ENCODE data around the gene FXYD6.

Gene FXYD6

DNA sequence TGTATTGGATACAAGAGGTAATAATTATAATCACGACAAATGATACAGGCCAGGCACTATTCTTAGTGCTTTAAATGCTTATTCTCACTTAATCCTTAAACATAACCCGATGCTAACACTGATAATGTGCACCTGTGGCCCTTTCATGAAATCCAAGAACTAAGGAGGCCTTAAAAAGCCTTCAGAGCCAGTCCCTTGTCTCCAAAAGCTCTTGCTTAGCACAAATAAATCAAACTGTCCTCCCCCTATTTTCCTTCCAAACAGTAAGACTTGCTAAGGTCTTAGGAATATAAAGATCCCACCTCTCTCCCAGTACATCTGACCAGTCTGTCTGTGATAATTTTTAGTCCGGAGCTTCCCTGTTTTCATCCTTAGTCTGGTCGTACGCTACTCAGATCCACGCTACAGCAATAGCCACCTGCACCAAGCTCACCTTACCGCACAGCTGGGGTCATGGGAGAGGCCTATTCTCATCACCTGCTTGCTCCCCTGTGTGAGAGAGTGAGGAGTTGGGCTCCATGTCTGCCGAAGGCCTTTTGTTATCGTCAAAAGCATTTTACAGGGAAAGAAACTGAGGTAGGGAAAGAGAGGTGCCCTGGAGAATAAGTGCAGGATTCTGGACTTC is 16.9 kb downstream of the FXYD6 start:
- TF ChIP-seq, protein P1, sequence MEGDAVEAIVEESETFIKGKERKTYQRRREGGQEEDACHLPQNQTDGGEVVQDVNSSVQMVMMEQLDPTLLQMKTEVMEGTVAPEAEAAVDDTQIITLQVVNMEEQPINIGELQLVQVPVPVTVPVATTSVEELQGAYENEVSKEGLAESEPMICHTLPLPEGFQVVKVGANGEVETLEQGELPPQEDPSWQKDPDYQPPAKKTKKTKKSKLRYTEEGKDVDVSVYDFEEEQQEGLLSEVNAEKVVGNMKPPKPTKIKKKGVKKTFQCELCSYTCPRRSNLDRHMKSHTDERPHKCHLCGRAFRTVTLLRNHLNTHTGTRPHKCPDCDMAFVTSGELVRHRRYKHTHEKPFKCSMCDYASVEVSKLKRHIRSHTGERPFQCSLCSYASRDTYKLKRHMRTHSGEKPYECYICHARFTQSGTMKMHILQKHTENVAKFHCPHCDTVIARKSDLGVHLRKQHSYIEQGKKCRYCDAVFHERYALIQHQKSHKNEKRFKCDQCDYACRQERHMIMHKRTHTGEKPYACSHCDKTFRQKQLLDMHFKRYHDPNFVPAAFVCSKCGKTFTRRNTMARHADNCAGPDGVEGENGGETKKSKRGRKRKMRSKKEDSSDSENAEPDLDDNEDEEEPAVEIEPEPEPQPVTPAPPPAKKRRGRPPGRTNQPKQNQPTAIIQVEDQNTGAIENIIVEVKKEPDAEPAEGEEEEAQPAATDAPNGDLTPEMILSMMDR (conservative IDR thresholded peaks at IDR 0.05): no peak
- no peak overlapping the region for H3K27ac ChIP-seq

DNA sequence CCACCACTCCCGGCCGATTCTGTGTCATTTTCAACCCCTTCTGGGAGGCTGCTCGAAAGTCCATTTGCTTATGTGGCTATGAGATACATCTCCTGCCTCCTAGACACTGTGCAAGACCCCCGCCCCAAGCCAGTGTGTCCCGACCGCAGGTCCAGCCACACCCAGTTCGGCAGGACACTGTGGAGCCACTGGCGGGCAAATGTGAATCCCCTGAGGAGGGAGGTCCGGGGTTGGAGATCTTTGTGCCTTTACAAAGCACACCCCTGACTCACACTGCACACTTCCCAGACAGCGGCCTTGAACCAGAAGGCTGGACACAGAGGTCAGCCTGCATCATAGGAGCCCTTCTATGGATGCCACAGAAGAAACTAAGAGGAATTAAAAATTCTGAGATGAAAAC is 17.4 kb downstream of the FXYD6 start:
- TF ChIP-seq, protein P1 (conservative IDR thresholded peaks at IDR 0.05): no peak
- no peak overlapping the region for H3K27ac ChIP-seq

- H3K27ac ChIP-seq: no peak overlapping the region
- TF ChIP-seq, protein P1 (conservative IDR thresholded peaks at IDR 0.05): no peak
Observed at GRCh38 chr11:117857734-117858414, 18.6 kb downstream of the FXYD6 start.

DNA sequence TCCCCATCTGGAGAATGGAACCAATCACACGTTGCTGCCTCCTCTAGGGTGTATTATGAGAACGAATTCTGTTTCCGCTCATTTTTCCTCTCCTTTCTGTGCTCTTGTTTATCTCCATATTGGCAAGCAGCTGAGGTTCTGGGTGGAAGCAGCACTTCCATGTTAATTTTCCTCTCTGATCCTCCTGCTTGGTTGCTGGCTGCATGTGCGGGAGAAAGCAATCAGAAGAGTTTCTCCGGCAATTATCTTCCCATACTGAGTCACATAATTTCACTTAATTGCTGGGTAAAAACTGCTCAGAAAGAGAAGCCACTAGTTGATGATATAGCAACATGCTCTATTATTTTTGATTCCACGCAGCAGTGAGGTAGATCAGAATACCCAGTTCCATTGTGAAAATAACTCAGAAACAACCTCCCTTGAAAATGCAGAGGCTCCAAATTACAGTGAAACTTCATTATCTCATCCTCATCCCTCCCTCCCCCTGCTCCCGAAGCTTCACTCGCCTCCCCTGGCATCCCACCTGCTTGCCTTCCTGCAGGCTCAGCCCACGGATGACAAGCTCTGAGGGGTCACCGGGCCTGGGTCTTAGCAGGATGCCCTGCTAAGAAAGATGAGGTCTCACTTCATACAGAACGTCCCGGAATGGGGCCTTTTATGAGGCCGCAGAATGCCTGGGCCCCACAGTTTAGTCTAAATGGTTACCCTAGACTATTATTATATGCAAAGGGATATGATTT is 20.4 kb downstream of the FXYD6 start:
- H3K27ac ChIP-seq: no peak overlapping the region
- TF ChIP-seq, protein P1 (conservative IDR thresholded peaks at IDR 0.05): no peak

- TF ChIP-seq, protein P1 (conservative IDR thresholded peaks at IDR 0.05): no peak
Observed at GRCh38 chr11:117855186-117855845, 21.1 kb downstream of the FXYD6 start.

DNA sequence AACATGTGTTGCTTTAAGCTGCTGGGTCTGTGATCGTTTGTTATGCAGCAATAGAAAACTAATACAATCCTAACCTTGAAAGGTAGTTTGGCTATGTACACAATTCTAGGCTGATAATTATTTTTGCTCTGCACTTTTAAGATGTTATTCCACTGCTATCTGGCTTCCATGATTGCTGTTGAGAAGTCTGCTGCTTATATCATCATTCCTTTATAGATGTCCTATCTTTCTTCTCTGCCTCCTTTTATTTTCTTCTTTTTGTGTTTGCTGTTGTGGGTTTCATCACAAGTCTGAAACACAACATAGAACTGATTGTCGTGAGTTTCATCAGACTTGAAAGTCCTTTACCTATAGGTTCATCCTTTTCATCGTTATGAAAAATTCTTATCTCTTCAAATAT is 24.1 kb downstream of the FXYD6 start:
- H3K27ac ChIP-seq: no peak overlapping the region
- TF ChIP-seq, protein P1 (conservative IDR thresholded peaks at IDR 0.05): no peak

More at GRCh38 chr11:117855186-117855845, 21.1 kb downstream of the FXYD6 start:
- H3K27ac ChIP-seq: no peak overlapping the region

DNA sequence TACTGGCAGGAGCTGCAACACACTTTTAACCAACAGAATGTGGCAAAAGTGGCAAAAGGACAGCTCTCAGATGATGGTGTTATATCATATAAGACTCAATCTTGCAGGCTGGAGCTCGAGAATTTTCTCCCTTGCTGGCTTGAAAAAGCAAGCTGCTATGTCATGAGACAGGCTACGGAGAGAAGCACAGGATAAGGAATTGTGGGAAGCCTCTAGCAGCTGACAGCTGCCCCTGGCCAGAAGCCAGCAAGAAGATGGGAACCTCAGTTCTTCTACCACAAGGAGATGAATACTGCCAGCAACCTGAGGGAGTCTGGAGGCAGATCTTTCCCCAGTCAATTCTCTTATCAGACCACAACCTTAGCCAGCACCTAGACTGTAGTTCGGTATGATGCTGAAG is 24.6 kb downstream of the FXYD6 start:
- no peak overlapping the region for H3K27ac ChIP-seq
- TF ChIP-seq, protein P1 (conservative IDR thresholded peaks at IDR 0.05): no peak
